ENCODE data around the gene LINGO4. TPM values are rescaled to one million over a fixed set of nuclear protein-coding genes. Genes with fewer than 3 reads are reported as not detected.
A peak's percentile ranks its signal among the peaks of the same experiment; 100 is the strongest.

Gene LINGO4
- total RNA-seq, result not detected
- long read RNA-seq, donor 1, result 0 reads
- long read RNA-seq, donor 2, result 0 reads

- peak; percentile 51 for DNase-seq (ENCODE audit: low spot score)
Measured at GRCh38 chr1:151805066-151805820, at the start of gene LINGO4. Gene LINGO4 (minus strand): TSS chr1:151805419. CDS start chr1:151802704, 2,715 bp downstream.

DNA sequence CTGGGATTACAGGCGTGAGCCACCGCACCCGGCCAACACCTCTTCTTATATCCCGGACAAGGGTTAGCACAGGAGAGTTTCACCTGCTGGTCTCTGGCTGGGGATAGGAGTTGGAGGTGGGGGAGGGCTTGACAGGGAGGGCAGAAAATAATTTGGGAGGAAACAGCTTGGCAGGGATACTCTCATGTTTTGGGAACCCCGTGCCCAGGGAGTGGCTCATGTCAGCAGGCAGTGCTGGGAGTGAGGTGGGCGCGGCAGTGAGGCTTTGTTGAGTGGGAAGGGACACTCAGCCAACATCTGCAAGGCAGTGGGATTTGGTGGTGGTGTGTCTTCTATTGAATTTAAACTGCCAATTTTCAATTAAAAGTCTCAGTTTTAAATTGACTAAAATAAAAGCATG lies 49.4 kb upstream of the LINGO4 start:
- intact Hi-C loops (cut with DNase I), result no loop called here
- no peak for DNase-seq (ENCODE audit: low spot score)

More at GRCh38 chr1:151805066-151805820, at the start of gene LINGO4:
- intact Hi-C loops (cut with DNase I), result no loop called here

DNA sequence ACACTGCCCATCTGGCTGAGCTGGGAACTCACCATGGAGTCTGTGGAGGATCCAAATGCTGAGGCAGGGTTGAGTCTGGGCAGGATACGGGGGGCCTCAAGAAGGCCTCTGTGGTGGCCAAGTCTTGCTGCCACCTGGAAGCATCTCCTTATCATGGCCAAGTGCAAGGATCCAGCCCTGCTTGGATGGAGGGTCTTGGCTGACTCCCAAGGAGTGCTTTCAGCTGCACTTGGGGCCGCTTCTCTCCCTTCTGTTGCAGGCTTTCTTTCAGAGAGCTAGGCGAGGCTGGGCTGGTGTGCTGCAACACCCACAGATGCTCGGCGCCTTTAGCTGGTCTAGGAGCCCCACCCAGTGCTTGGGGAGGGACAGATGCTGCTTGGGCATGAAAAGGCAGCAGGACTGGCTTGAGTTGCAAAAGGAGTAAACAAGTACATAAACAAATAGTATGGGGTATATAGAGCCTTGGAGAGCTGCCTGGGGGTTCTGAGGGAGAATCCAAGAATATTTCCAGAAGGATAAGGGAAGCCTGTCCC lies 48.3 kb upstream of the LINGO4 start, which contains the start of gene THEM5:
THEM5 (minus strand) TSS at position 302 of the 533 bp plus-strand sequence; CDS start at position 155, 147 bp downstream.
- DNase-seq (ENCODE audit: low spot score), result no peak
- intact Hi-C loops (cut with DNase I), result no loop called here

DNA sequence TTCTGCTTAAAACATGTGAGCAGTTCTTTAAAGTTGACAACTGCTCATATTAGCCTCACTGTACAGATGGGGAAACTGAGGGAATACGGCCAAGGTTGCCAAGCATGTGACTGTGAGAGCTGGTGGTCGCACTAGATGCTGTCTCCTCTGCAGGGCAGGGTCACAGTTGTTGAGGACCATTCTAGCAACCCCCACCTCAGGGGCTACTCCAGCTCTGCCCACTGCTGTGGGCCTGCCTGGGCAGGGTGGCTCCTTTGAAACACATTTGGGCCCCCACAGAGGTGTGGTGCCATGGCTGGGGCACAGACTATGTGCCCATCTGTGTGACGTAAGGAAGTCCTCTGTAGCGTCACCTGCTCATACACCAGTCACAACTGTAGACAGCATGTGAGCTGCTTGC lies 47.5 kb upstream of the LINGO4 start:
- intact Hi-C loops (cut with DNase I), result no loop called here

GRCh38 chr1:151851886-151852285 lies 46.7 kb upstream of the LINGO4 start:
- no peak for DNase-seq (ENCODE audit: low spot score)

More for the DNA sequence above, 47.5 kb upstream of the LINGO4 start:
- DNase-seq (ENCODE audit: low spot score), result no peak

GRCh38 chr1:151849871-151850270 lies 44.7 kb upstream of the LINGO4 start:
- no peak for DNase-seq (ENCODE audit: low spot score)
- intact Hi-C loops (cut with DNase I), result no loop called here

More at GRCh38 chr1:151851886-151852285, 46.7 kb upstream of the LINGO4 start:
- intact Hi-C loops (cut with DNase I), result no loop called here

- no peak for DNase-seq (ENCODE audit: low spot score)
- intact Hi-C loops (cut with DNase I), result no loop called here
Measured at GRCh38 chr1:151849126-151849525, 43.9 kb upstream of the LINGO4 start.

DNA sequence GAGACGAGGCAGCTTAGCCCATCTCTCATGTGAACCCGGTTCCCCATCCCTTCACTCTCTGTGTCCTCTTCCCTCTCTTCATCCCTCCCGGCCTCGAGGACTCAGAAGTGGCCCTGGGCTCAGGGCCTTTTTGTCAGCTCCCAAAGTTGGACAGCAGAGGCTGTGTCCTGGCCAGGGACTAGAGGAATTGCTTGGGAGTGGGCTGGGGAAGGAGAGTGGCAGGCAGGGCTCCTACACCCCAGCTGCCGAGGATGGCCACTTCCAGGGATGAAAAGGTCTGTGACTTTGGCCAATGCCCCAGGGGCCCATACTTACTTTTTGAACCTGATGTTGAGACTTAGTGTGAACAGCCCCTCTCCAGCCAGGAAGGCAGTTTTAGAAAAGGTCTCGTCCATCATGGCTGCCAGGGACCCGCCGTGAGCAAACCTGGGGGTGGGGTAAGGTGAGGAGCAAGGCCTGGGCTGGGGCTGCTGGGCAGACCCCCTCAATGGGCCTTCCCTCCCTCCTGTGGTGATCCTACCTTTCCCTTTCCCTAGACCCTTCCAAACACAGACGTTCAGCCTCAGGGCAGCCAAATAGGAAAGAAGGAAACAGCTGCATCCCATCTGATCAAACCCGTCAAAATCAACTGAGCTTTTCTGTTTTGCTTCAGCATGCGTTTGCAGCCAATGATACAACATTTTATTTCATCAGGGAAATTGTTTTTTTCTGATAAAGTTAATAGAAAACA lies 42.8 kb upstream of the LINGO4 start:
- intact Hi-C loops (cut with DNase I), result no loop called here
- DNase-seq (ENCODE audit: low spot score), result no peak

GRCh38 chr1:151846686-151847237 lies 41.5 kb upstream of the LINGO4 start:
- intact Hi-C loops (cut with DNase I), result no loop called here
- no peak for DNase-seq (ENCODE audit: low spot score)

DNA sequence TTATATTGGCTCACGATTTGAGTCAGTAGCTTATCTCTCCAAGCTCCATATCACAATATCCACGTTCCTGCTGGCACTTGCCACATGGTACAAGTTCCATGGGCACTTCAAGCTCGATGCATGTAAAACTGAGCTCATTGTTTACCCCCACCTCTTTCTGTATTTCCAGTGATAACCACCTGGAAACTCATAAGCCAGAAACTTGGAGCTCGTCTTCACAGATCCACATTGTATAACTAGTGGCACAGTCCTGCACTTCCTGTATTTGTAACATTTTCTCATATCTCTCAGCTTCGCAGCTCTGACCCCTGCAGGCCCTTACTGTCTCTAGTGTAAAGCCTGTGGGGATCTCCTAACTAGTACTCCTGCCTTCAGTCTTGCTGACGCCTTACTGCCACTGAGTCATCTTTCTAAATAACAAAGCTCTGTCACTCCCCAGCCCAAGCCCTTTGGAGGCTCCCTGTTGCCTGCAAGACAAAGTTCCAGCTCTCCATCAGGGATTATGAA lies 40.9 kb upstream of the LINGO4 start:
- intact Hi-C loops (cut with DNase I), result no loop called here
- DNase-seq (ENCODE audit: low spot score), result no peak

- DNase-seq (ENCODE audit: low spot score), result no peak
- intact Hi-C loops (cut with DNase I), result no loop called here
Measured at GRCh38 chr1:151843398-151843797, 38.2 kb upstream of the LINGO4 start.

- intact Hi-C loops (cut with DNase I), result no loop called here
- peak; percentile 2 for DNase-seq (ENCODE audit: low spot score)
Measured at GRCh38 chr1:151841141-151841540, 35.9 kb upstream of the LINGO4 start.

GRCh38 chr1:151840421-151840820 lies 35.2 kb upstream of the LINGO4 start:
- DNase-seq (ENCODE audit: low spot score), result no peak
- intact Hi-C loops (cut with DNase I), result no loop called here

DNA sequence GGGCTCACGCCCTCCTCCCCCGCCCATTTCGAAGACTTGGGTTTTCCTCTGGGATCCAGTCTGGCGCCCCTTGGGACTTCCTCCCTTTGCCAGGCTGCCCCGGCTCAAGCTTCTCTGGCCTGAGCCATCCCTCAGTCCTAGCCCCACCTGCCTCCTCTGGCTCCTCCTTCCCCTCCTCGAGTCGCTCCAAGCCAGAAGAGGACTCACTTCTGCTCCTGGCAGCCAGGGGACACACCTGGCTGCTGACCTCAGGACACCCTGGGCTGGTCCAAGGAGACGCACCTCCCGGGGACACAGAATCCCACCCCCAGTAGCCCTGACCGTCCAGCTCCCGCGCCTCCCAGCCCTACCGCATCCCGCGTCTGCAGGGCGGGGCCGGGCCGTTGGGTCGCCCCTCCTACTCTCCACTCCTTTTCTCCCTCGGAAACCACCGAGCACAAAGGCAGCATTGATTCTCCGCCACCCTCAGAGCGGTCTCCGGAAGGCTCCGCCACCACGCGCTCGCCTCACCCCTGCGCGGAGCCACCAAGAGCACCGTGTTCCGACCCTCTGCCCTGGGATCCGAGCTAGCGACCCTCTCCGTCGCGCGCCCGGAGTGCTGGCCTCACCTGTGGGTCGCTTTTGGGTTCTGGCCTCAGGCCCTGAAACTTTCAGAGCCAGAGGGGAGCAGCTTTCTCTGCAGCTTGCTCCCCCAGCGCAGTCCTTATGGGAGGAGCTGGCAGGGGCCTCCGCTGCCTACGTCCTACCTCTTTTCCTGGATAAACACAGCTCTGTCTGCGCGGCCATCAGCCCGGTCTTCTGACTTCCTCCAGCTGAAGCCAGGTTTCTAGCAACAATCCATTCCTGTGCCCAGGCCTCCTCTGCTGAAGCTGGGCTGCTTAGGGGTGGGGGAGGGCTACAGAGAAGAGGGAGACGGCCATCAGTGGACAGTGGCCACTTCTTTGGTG lies 34.5 kb upstream of the LINGO4 start, which contains the start of gene C2CD4D:
C2CD4D (minus strand) TSS at position 364 of the 947 bp plus-strand sequence. CDS start 831 bp downstream, outside the sequence.
- no peak for DNase-seq (ENCODE audit: low spot score)
- intact Hi-C loops (cut with DNase I), result loop anchor here in 1 of 2 donors (1.0 kb wide), 1 partner anchor 21 kb away; no protein-coding TSS in a partner anchor

GRCh38 chr1:151839082-151839412 lies 33.8 kb upstream of the LINGO4 start:
- intact Hi-C loops (cut with DNase I), result loop anchor here in 1 of 2 donors (1.0 kb wide), 1 partner anchor 21 kb away; no protein-coding TSS in a partner anchor
- no peak for DNase-seq (ENCODE audit: low spot score)

- peak; percentile 69 for DNase-seq (ENCODE audit: low spot score)
- intact Hi-C loops (cut with DNase I), result loop anchor here in 1 of 2 donors (1.0 kb wide), 1 partner anchor 20 kb away; no protein-coding TSS in a partner anchor
Measured at GRCh38 chr1:151838222-151839081, 33.2 kb upstream of the LINGO4 start.

GRCh38 chr1:151837884-151838221 lies 32.6 kb upstream of the LINGO4 start:
- no peak for DNase-seq (ENCODE audit: low spot score)
- intact Hi-C loops (cut with DNase I), result no loop called here

Measured in posterior vena cava (tissue), 2 donors.